GM23248 (cell line): ENCODE data around the gene C1orf21.

ENCODE experiments used
- EZH2 ChIP-seq: fragments of 200-600 bp; sonication (generic); IDR thresholded peaks from 2 replicates; pipeline ENCODE4 v1.6.1; 2018; ENCODE audit warnings: antibody characterized with exemption, mild to moderate bottlenecking; ENCODE audit not compliant: insufficient read depth, poor library complexity, severe bottlenecking
- EZH2phosphoT487 ChIP-seq: fragments of 200-600 bp; sonication (generic); IDR thresholded peaks from 2 replicates; pipeline ENCODE4 v1.6.1; 2018; ENCODE audit warnings: antibody characterized with exemption, moderate library complexity, mild to moderate bottlenecking, low read depth; ENCODE audit not compliant: insufficient read depth

GRCh38 chr1:184582411-184582810, 195.6 kb downstream of the C1orf21 start:
- no peak for TF ChIP-seq EZH2phosphoT487
- no peak for TF ChIP-seq EZH2
